ENCODE results near the gene SGPP2. TPM values are rescaled to one million over a fixed set of nuclear protein-coding genes. Genes with fewer than 3 reads are reported as not detected.
"Not testable (repeated sequence)": the region's sequence is repeated elsewhere in the genome, so short reads cannot be mapped to it uniquely, and the experiment has no call there.

The SGPP2 gene
- total RNA-seq, 3 donors from 2014 or later: 7.2 to 13.2 (median 7.4) TPM

GRCh38 chr2:222576171-222577081, 152.1 kb downstream of the SGPP2 start:
- Mint-ChIP-seq H3K4me3 (no peak overlapping the region), H3K9me3 (no peaks in the 10 kb centered on the region), H3K27me3 (ENCODE audit: low read depth) (no peaks in the 10 kb centered on the region), H3K36me3 (ENCODE audit: insufficient read depth) (peaks cover 36% of the 10 kb centered on the region), H3K4me1 (ENCODE audit: low read depth) (peaks cover 2% of the 10 kb centered on the region)
- ATAC-seq (no peak), DNase-seq (no peak)

DNA sequence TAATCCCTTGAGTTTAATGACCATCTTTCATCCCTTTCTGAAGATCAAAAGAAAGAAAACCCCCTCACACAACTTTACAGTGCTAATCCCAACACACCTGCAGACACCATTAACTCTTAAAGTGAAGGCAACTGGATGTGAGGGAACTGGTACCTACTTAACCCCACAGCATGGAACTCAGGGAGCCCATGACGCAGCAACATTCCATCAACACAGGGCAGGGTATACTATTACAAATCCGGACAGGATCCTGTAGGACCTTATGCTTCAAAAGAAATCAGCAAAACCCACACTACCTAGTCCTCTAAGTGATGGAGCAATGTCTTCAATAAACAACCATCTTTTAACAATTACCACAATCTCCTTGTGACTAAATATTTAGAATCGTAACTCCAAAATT, 153.0 kb downstream of the SGPP2 start:
- DNase-seq: no peak
- no peaks in the 10 kb centered on the region for H3K27me3 Mint-ChIP-seq (ENCODE audit: low read depth)
- H3K4me1 Mint-ChIP-seq (ENCODE audit: low read depth): peaks cover 2% of the 10 kb centered on the region
- no peak for ATAC-seq
- H3K4me3 Mint-ChIP-seq: no peak overlapping the region
- H3K9me3 Mint-ChIP-seq: no peaks in the 10 kb centered on the region
- peaks cover 34% of the 10 kb centered on the region for H3K36me3 Mint-ChIP-seq (ENCODE audit: insufficient read depth)

DNA sequence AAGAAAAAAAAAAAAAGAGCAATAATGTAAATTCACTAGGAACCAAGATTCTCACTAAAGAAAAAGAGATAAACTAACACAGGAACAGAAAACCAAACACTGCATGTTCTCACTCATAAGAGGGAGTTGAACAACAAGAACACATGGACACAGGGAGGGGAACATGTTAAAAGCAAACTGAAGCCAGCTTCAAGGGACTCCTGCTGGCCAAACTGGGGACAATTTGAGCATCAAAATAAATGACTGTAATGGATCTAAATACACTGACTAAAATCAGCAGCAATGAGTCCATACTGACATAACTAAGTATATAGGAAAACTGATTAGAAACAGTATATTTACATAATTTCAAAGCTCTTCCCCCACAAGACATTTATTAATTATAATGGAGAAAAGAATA, 158.6 kb downstream of the SGPP2 start:
- ATAC-seq (no peak), DNase-seq (no peak)
- Mint-ChIP-seq H3K36me3 (ENCODE audit: insufficient read depth) (peaks cover 48% of the 10 kb centered on the region), H3K9me3 (no peaks in the 10 kb centered on the region), H3K4me3 (no peak overlapping the region), H3K4me1 (ENCODE audit: low read depth) (peaks cover 9% of the 10 kb centered on the region), H3K27me3 (ENCODE audit: low read depth) (no peaks in the 10 kb centered on the region)

DNA sequence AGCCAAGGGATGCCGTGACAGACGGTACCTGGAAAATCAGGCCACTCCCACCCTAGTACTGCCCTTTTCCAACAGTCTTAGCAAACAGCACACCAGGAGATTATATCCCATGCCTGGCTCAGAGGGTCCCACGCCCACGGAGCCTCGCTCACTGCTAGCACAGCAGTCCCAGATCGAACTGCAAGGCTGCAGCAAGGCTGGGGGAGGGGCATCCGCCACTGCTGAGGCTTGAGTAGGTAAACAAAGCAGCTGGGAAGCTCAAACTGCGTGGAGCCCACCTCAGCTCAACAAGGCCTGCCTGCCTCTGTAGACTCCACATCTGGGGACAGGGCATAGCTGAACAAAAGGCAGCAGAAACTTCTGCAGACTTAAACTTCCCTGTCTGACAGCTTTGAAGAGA, 160.2 kb downstream of the SGPP2 start:
- not testable (repeated sequence) for H3K9me3 Mint-ChIP-seq; H3K27me3 Mint-ChIP-seq (ENCODE audit: low read depth); H3K4me3 Mint-ChIP-seq; ATAC-seq; DNase-seq
- H3K4me1 Mint-ChIP-seq (ENCODE audit: low read depth): peaks cover 14% of the 10 kb centered on the region
- H3K36me3 Mint-ChIP-seq (ENCODE audit: insufficient read depth): peaks cover 45% of the 10 kb centered on the region

DNA sequence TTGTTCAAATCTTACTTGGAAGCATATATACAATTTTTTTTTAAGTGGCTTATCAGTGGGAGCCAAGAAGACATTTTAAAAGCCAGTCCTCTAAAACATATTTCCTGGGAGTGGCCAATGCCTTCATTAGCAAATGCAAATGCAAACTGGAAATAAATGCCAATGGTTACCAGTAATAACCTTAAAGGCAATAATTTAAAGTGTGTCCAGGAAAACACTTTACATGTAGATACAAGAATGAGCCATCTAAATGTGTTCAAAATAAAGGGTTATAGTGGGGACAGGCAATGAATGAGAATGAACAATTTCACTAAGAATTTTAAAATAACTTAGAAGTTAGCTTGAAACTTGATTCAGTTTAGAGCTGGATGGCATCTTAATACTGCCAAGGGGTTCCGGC, 167.3 kb downstream of the SGPP2 start:
- peaks cover 61% of the 10 kb centered on the region for H3K36me3 Mint-ChIP-seq (ENCODE audit: insufficient read depth)
- H3K9me3 Mint-ChIP-seq: no peaks in the 10 kb centered on the region
- ATAC-seq (no peak), DNase-seq (no peak)
- H3K4me3 Mint-ChIP-seq: no peak overlapping the region
- no peaks in the 10 kb centered on the region for H3K27me3 Mint-ChIP-seq (ENCODE audit: low read depth)
- H3K4me1 Mint-ChIP-seq (ENCODE audit: low read depth): peaks cover 14% of the 10 kb centered on the region

GRCh38 chr2:222592176-222592575, 167.8 kb downstream of the SGPP2 start:
- H3K27me3 Mint-ChIP-seq (ENCODE audit: low read depth): no peaks in the 10 kb centered on the region
- DNase-seq: no peak
- peaks cover 60% of the 10 kb centered on the region for H3K36me3 Mint-ChIP-seq (ENCODE audit: insufficient read depth)
- no peak overlapping the region for H3K4me3 Mint-ChIP-seq
- peaks cover 9% of the 10 kb centered on the region for H3K4me1 Mint-ChIP-seq (ENCODE audit: low read depth)
- no peaks in the 10 kb centered on the region for H3K9me3 Mint-ChIP-seq
- no peak for ATAC-seq

GRCh38 chr2:222594679-222595078, 170.3 kb downstream of the SGPP2 start:
- H3K9me3 Mint-ChIP-seq: no peaks in the 10 kb centered on the region
- DNase-seq (no peak), ATAC-seq (no peak)
- H3K27me3 Mint-ChIP-seq (ENCODE audit: low read depth): no peaks in the 10 kb centered on the region
- peaks cover 66% of the 10 kb centered on the region for H3K36me3 Mint-ChIP-seq (ENCODE audit: insufficient read depth)
- H3K4me1 Mint-ChIP-seq (ENCODE audit: low read depth): peaks cover under 1% of the 10 kb centered on the region
- H3K4me3 Mint-ChIP-seq: no peak overlapping the region

DNA sequence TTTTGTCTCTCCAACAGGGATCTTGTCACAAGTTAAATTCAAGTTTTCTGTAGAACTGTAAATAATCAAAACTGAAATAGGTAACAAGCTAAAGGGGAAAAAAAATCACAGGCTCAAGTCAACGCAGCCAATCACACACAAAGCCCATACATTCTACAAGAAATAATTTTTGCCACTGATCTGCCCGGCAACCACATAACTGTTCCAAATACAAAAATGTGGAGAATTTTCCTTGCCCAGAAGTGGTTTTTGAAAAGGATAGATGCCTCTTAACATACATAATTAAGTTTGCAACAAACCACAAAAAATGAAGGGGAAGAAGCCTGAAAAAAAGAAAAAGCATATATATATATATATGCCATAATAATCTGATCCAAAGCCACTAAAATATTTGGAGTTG, 171.2 kb downstream of the SGPP2 start:
- DNase-seq: no peak
- Mint-ChIP-seq H3K4me1 (ENCODE audit: low read depth) (peaks cover 2% of the 10 kb centered on the region), H3K4me3 (no peak overlapping the region), H3K9me3 (no peaks in the 10 kb centered on the region), H3K27me3 (ENCODE audit: low read depth) (no peaks in the 10 kb centered on the region), H3K36me3 (ENCODE audit: insufficient read depth) (peaks cover 65% of the 10 kb centered on the region)
- ATAC-seq: no peak

DNA sequence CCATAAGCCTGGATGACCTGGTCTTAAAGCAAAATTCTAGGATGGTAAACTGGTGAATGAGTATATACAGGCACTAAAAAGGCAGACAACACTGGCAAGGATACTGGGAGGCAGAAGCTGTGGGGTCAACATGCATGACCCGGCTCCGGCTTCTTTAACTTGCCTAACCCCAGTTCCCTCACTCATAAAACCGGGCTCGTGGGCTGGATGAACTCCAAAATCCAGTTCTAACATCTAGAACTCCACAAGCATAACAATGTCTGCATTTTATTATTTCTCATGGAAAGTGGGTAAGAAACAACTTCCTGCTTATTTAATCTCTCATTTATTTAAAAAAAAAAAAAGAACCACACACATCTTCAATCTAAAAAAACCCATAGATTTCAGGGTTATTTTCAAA, 174.3 kb downstream of the SGPP2 start:
- Mint-ChIP-seq H3K27me3 (ENCODE audit: low read depth) (no peaks in the 10 kb centered on the region), H3K4me3 (no peak overlapping the region), H3K4me1 (ENCODE audit: low read depth) (peaks cover 2% of the 10 kb centered on the region), H3K9me3 (no peaks in the 10 kb centered on the region), H3K36me3 (ENCODE audit: insufficient read depth) (peaks cover 50% of the 10 kb centered on the region)
- no peak for DNase-seq
- ATAC-seq: no peak

DNA sequence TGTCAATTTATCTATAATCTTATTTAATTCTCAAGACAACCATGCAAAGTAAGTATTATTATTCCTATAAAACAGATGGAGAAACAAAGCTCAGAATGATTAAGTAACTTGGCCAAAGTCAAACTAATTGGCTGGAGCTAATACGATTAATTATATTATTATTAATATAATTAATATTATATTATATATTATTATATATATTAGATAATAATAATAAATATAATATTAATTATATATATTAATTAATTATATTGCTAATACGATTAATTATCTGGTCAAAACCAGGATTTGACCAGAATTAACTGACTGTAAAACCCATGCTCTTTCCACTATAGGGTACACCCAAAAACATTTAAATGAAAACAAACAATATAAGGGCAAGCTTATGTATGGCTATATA, 179.2 kb downstream of the SGPP2 start:
- Mint-ChIP-seq H3K4me1 (ENCODE audit: low read depth) (peaks cover 3% of the 10 kb centered on the region), H3K9me3 (no peaks in the 10 kb centered on the region), H3K27me3 (ENCODE audit: low read depth) (no peaks in the 10 kb centered on the region), H3K36me3 (ENCODE audit: insufficient read depth) (peaks cover 36% of the 10 kb centered on the region), H3K4me3 (no peak overlapping the region)
- no peak for ATAC-seq
- no peak for DNase-seq

- ATAC-seq (no peak), DNase-seq (no peak)
- Mint-ChIP-seq H3K4me1 (ENCODE audit: low read depth) (peaks cover 1% of the 10 kb centered on the region), H3K4me3 (no peak overlapping the region), H3K36me3 (ENCODE audit: insufficient read depth) (peaks cover 29% of the 10 kb centered on the region), H3K9me3 (no peaks in the 10 kb centered on the region), H3K27me3 (ENCODE audit: low read depth) (no peaks in the 10 kb centered on the region)
Measured at GRCh38 chr2:222604749-222605515, 180.6 kb downstream of the SGPP2 start.

DNA sequence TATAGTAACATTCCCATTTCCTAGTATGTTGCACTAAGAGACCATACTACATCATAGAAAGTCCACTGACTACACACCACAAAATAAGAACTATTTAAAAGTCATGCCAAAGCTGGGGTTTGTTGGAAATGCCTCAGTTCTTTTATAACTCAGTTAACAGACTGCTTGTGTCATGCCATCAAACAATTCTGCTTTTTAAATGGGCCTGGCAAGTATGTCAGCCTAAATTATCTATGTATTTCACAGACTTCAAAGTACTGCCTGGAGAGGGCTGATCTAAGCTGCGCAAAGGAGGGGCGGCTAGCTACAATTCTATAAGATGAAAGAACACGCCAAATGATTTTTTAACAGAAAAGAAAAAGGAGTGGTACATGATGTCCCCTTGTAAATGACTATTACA, 182.0 kb downstream of the SGPP2 start:
- Mint-ChIP-seq H3K9me3 (no peaks in the 10 kb centered on the region), H3K36me3 (ENCODE audit: insufficient read depth) (peaks cover 25% of the 10 kb centered on the region), H3K27me3 (ENCODE audit: low read depth) (no peaks in the 10 kb centered on the region), H3K4me3 (no peak overlapping the region), H3K4me1 (ENCODE audit: low read depth) (peaks cover 1% of the 10 kb centered on the region)
- DNase-seq (no peak), ATAC-seq (no peak)

GRCh38 chr2:222608081-222608480, 183.7 kb downstream of the SGPP2 start:
- ATAC-seq (no peak), DNase-seq (no peak)
- H3K4me3 Mint-ChIP-seq: no peak overlapping the region
- H3K9me3 Mint-ChIP-seq: no peaks in the 10 kb centered on the region
- H3K36me3 Mint-ChIP-seq (ENCODE audit: insufficient read depth): peaks cover 31% of the 10 kb centered on the region
- peaks cover 1% of the 10 kb centered on the region for H3K4me1 Mint-ChIP-seq (ENCODE audit: low read depth)
- H3K27me3 Mint-ChIP-seq (ENCODE audit: low read depth): no peaks in the 10 kb centered on the region

DNA sequence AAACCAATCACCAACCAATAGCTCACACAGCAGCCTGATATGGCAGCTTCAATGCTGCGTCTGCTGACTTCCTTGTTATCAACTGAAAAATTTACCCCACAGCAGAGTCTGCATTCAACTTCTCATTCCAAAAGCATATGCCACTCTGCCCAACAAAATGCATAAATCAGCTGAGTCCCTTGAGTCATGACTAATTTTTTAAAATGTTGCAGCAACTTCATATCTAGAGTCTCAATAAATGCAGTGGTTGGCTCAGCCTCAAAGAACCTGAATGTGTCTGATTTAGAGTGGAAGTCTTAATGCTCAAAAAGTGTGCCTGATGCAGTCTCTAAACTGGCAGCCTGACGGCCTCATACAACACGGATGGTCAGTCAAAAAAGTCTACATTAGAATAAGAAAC, 185.0 kb downstream of the SGPP2 start:
- Mint-ChIP-seq H3K4me1 (ENCODE audit: low read depth) (peaks cover 1% of the 10 kb centered on the region), H3K4me3 (no peak overlapping the region), H3K36me3 (ENCODE audit: insufficient read depth) (peaks cover 32% of the 10 kb centered on the region), H3K27me3 (ENCODE audit: low read depth) (no peaks in the 10 kb centered on the region), H3K9me3 (no peaks in the 10 kb centered on the region)
- DNase-seq (no peak), ATAC-seq (no peak)

Measured in activated T-cell treated with anti-CD3 and anti-CD28 coated beads, Interleukin-2, amount 50 U/mL, for 4 hours (primary cell).